ENCODE data around the gene GSTO1. TPM values are rescaled to one million over a fixed set of nuclear protein-coding genes. Genes with fewer than 3 reads are reported as not detected.

Gene GSTO1
- total and polyA plus RNA-seq, 2 of the 13 experiments (the other 11 are each of a cell fraction or from before 2014, with no cell fraction given) = 228 to 300 TPM

- TF ChIP-seq, protein P1, sequence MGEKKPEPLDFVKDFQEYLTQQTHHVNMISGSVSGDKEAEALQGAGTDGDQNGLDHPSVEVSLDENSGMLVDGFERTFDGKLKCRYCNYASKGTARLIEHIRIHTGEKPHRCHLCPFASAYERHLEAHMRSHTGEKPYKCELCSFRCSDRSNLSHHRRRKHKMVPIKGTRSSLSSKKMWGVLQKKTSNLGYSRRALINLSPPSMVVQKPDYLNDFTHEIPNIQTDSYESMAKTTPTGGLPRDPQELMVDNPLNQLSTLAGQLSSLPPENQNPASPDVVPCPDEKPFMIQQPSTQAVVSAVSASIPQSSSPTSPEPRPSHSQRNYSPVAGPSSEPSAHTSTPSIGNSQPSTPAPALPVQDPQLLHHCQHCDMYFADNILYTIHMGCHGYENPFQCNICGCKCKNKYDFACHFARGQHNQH (CRISPR knock-in tag; IDR thresholded peaks at IDR 0.05) = peak; percentile 70
- TF ChIP-seq ZNF547 (CRISPR knock-in tag; IDR thresholded peaks at IDR 0.05) (peak; percentile 72), KDM3A (CRISPR knock-in tag; IDR thresholded peaks at IDR 0.05; ENCODE audit: low read depth) (peak; percentile 50; the same call in 1 of the 2 replicates), STAT5B (CRISPR knock-in tag; IDR thresholded peaks at IDR 0.05) (no peak), TRAFD1 (CRISPR knock-in tag; IDR thresholded peaks at IDR 0.05; ENCODE audit: borderline replicate concordance) (no peak), ETV5 (CRISPR knock-in tag; IDR thresholded peaks at IDR 0.05; ENCODE audit: borderline replicate concordance) (peak; percentile 32; the same call in 1 of the 2 replicates), SSRP1 (CRISPR knock-in tag; IDR thresholded peaks at IDR 0.05) (no peak), PRMT3 (CRISPR knock-in tag; IDR thresholded peaks at IDR 0.05; ENCODE audit: borderline replicate concordance, low read depth) (no peak), ZNF264 (CRISPR knock-in tag; IDR thresholded peaks at IDR 0.05) (no peak), ZNF501 (CRISPR knock-in tag; IDR thresholded peaks at IDR 0.05) (peak; percentile 61; the same call in 1 of the 2 replicates), DPF2 (CRISPR knock-in tag; IDR thresholded peaks at IDR 0.05; ENCODE audit: borderline replicate concordance, low read depth) (no peak), SUZ12 (IDR thresholded peaks at IDR 0.05; ENCODE audit: low read depth, low read length) (no peak), EEA1 (CRISPR knock-in tag; IDR thresholded peaks at IDR 0.05; ENCODE audit: borderline replicate concordance) (no peak; the same call in 1 of the 2 replicates), ISL2 (CRISPR knock-in tag; IDR thresholded peaks at IDR 0.05) (peak; percentile 68; the same call in 1 of the 2 replicates)
- TF ChIP-seq, protein P2, sequence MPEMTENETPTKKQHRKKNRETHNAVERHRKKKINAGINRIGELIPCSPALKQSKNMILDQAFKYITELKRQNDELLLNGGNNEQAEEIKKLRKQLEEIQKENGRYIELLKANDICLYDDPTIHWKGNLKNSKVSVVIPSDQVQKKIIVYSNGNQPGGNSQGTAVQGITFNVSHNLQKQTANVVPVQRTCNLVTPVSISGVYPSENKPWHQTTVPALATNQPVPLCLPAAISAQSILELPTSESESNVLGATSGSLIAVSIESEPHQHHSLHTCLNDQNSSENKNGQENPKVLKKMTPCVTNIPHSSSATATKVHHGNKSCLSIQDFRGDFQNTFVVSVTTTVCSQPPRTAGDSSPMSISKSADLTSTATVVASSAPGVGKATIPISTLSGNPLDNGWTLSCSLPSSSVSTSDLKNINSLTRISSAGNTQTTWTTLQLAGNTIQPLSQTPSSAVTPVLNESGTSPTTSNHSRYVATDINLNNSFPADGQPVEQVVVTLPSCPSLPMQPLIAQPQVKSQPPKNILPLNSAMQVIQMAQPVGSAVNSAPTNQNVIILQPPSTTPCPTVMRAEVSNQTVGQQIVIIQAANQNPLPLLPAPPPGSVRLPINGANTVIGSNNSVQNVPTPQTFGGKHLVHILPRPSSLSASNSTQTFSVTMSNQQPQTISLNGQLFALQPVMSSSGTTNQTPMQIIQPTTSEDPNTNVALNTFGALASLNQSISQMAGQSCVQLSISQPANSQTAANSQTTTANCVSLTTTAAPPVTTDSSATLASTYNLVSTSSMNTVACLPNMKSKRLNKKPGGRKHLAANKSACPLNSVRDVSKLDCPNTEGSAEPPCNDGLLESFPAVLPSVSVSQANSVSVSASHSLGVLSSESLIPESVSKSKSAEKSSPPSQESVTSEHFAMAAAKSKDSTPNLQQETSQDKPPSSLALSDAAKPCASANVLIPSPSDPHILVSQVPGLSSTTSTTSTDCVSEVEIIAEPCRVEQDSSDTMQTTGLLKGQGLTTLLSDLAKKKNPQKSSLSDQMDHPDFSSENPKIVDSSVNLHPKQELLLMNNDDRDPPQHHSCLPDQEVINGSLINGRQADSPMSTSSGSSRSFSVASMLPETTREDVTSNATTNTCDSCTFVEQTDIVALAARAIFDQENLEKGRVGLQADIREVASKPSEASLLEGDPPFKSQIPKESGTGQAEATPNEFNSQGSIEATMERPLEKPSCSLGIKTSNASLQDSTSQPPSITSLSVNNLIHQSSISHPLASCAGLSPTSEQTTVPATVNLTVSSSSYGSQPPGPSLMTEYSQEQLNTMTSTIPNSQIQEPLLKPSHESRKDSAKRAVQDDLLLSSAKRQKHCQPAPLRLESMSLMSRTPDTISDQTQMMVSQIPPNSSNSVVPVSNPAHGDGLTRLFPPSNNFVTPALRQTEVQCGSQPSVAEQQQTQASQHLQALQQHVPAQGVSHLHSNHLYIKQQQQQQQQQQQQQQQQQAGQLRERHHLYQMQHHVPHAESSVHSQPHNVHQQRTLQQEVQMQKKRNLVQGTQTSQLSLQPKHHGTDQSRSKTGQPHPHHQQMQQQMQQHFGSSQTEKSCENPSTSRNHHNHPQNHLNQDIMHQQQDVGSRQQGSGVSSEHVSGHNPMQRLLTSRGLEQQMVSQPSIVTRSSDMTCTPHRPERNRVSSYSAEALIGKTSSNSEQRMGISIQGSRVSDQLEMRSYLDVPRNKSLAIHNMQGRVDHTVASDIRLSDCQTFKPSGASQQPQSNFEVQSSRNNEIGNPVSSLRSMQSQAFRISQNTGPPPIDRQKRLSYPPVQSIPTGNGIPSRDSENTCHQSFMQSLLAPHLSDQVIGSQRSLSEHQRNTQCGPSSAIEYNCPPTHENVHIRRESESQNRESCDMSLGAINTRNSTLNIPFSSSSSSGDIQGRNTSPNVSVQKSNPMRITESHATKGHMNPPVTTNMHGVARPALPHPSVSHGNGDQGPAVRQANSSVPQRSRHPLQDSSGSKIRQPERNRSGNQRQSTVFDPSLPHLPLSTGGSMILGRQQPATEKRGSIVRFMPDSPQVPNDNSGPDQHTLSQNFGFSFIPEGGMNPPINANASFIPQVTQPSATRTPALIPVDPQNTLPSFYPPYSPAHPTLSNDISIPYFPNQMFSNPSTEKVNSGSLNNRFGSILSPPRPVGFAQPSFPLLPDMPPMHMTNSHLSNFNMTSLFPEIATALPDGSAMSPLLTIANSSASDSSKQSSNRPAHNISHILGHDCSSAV (CRISPR knock-in tag; IDR thresholded peaks at IDR 0.05; ENCODE audit: borderline replicate concordance) = no peak
- TF ChIP-seq, protein P3, sequence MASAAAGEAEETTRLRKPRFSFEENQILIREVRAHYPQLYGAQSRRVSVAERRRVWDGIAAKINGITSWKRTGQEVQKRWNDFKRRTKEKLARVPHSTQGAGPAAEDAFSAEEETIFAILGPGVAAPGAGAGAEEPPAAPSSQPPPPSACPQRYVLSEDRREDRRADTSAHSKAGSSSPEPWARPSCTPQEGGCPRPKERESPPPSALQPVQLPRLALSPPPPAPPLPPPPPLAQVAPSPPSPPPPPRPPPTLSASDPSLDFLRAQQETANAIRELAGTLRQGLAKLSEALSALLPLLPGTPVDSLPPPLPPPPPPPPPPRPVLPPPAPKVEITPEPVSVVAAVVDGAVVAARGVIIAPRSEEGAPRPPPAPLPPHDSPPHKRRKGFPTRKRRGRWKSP (CRISPR knock-in tag; IDR thresholded peaks at IDR 0.05) = peak; percentile 59; the same call in 1 of the 2 replicates
These were observed 22.7 kb upstream of the GSTO1 start, which contains the start of gene CFAP43 (continued) for GRCh38 chr10:104231784-104232612.

Data from HepG2 (cell line).